ENCODE results near the gene GID4. TPM values are rescaled to one million over a fixed set of nuclear protein-coding genes. Genes with fewer than 3 reads are reported as not detected.

Gene GID4
- total RNA-seq, 1 experiment from 2014 or later: 2.7 TPM

- no peak for DNase-seq (ENCODE audit: low read depth)
Measured at GRCh38 chr17:18016426-18016825, 22.8 kb upstream of the GID4 start.

- peak; percentile 63 for DNase-seq (ENCODE audit: low read depth)
Measured at GRCh38 chr17:18017958-18018357, 21.2 kb upstream of the GID4 start.

GRCh38 chr17:18018411-18018921, 20.7 kb upstream of the GID4 start:
- DNase-seq (ENCODE audit: low read depth): no peak

- DNase-seq (ENCODE audit: low read depth): no peak
Measured at GRCh38 chr17:18019838-18020154, 19.4 kb upstream of the GID4 start.

- no peak for DNase-seq (ENCODE audit: low read depth)
Measured at GRCh38 chr17:18020971-18021370, 18.2 kb upstream of the GID4 start.

- DNase-seq (ENCODE audit: low read depth): no peak
Measured at GRCh38 chr17:18021372-18021771, 17.8 kb upstream of the GID4 start.

- DNase-seq (ENCODE audit: low read depth): peak; percentile 80
Measured at GRCh38 chr17:18025241-18025944, 13.8 kb upstream of the GID4 start.

GRCh38 chr17:18025945-18026776, 13.0 kb upstream of the GID4 start:
- peak; percentile 82 for DNase-seq (ENCODE audit: low read depth)

GRCh38 chr17:18027280-18027679, 11.9 kb upstream of the GID4 start:
- DNase-seq (ENCODE audit: low read depth): no peak

- DNase-seq (ENCODE audit: low read depth): no peak
Measured at GRCh38 chr17:18028114-18028951, 10.9 kb upstream of the GID4 start.

GRCh38 chr17:18028952-18029540, 10.2 kb upstream of the GID4 start:
- DNase-seq (ENCODE audit: low read depth): no peak

GRCh38 chr17:18031955-18032354, 7.3 kb upstream of the GID4 start:
- DNase-seq (ENCODE audit: low read depth): peak; percentile 78

- DNase-seq (ENCODE audit: low read depth): peak; percentile 79
Measured at GRCh38 chr17:18033442-18034099, 5.6 kb upstream of the GID4 start.

- DNase-seq (ENCODE audit: low read depth): no peak
Measured at GRCh38 chr17:18035704-18036103, 3.5 kb upstream of the GID4 start.

GRCh38 chr17:18037486-18037885, 1.7 kb upstream of the GID4 start:
- DNase-seq (ENCODE audit: low read depth): no peak

GRCh38 chr17:18038149-18038850, 908 bp upstream of the GID4 start:
- no peak for DNase-seq (ENCODE audit: low read depth)

GRCh38 chr17:18039535-18040260, 490 bp downstream of the GID4 start:
- DNase-seq (ENCODE audit: low read depth): peak; percentile 54

GRCh38 chr17:18040261-18040858, 1.2 kb downstream of the GID4 start:
- DNase-seq (ENCODE audit: low read depth): no peak

- peak; percentile 32 for DNase-seq (ENCODE audit: low read depth)
Measured at GRCh38 chr17:18041776-18042175, 2.6 kb downstream of the GID4 start.

Measured in Daoy (cell line).